H9 (cell line): ENCODE results near the gene PTGDR. TPM values are rescaled to one million over a fixed set of nuclear protein-coding genes. Genes with fewer than 3 reads are reported as not detected.

Source experiments
- DNase-seq: peaks from one replicate; pipeline ENCODE4 v3.0.0-alpha.2; 2017
- H2AFZ ChIP-seq: one replicate; pipeline ENCODE4 v1.6.1; 2013; ENCODE audit warnings: mild to moderate bottlenecking, low read length, control low read depth, moderate library complexity
- H2AK5ac ChIP-seq: 2 replicates; pipeline ENCODE4 v1.6.1; 2013; ENCODE audit warnings: low read length, control low read depth, mixed read lengths; ENCODE audit not compliant: insufficient read length
- H2BK120ac ChIP-seq: one replicate; pipeline ENCODE4 v1.6.1; 2013; ENCODE audit warnings: low read depth, mild to moderate bottlenecking, low read length, control low read depth, inconsistent platforms; ENCODE audit not compliant: poor library complexity, severe bottlenecking
- H2BK12ac ChIP-seq: 2 replicates; pipeline ENCODE4 v1.6.1; 2013; ENCODE audit warnings: low read length, control low read depth, mixed read lengths, low read depth; ENCODE audit not compliant: insufficient read length
- H2BK15ac ChIP-seq: 2 replicates; pipeline ENCODE4 v1.6.1; 2013; ENCODE audit warnings: low read depth, low read length, control low read depth
- H2BK20ac ChIP-seq: one replicate; pipeline ENCODE4 v1.6.1; 2013; ENCODE audit warnings: low read depth, mild to moderate bottlenecking, low read length, control low read depth, inconsistent platforms; ENCODE audit not compliant: poor library complexity, severe bottlenecking
- H2BK5ac ChIP-seq: 2 replicates; pipeline ENCODE4 v1.6.1; 2013; ENCODE audit warnings: low read length, control low read depth, mixed read lengths; ENCODE audit not compliant: insufficient read length
- H3K14ac ChIP-seq: 2 replicates; pipeline ENCODE4 v1.6.1; 2013; ENCODE audit warnings: low read length, control low read depth; ENCODE audit not compliant: insufficient read depth
- H3K18ac ChIP-seq: 2 replicates; pipeline ENCODE4 v1.6.1; 2013; ENCODE audit warnings: low read depth, mild to moderate bottlenecking, mixed read lengths, low read length, control low read depth; ENCODE audit not compliant: insufficient read length
- H3K23ac ChIP-seq: 2 replicates; pipeline ENCODE4 v1.6.1; 2013; ENCODE audit warnings: low read length, control low read depth, mixed read lengths, low read depth; ENCODE audit not compliant: insufficient read length
- H3K23me2 ChIP-seq: 2 replicates; pipeline ENCODE4 v1.6.1; 2013; ENCODE audit warnings: low read depth, mild to moderate bottlenecking, mixed read lengths, low read length, control low read depth; ENCODE audit not compliant: insufficient read length, poor library complexity, severe bottlenecking
- H3K27ac ChIP-seq: 2 replicates; pipeline ENCODE4 v1.5.1; 2013; ENCODE audit warnings: low read length, control low read depth, mixed read lengths, low read depth; ENCODE audit not compliant: insufficient read length
- H3K27me3 ChIP-seq: 2 replicates; pipeline ENCODE4 v1.6.1; 2013; ENCODE audit warnings: low read length, control low read depth, inconsistent platforms; ENCODE audit not compliant: insufficient read depth
- H3K4ac ChIP-seq: 2 replicates; pipeline ENCODE4 v1.6.1; 2013; ENCODE audit warnings: low read depth, mild to moderate bottlenecking, control low read depth, inconsistent platforms, low read length, moderate library complexity
- H3K4me1 ChIP-seq: 2 replicates; pipeline ENCODE4 v1.6.1; 2013; ENCODE audit warnings: low read length, control low read depth, inconsistent platforms; ENCODE audit not compliant: insufficient read depth
- H3K4me2 ChIP-seq: 2 replicates; pipeline ENCODE4 v1.6.1; 2013; ENCODE audit warnings: low read length, control low read depth, mixed read lengths; ENCODE audit not compliant: insufficient read length, insufficient read depth
- H3K56ac ChIP-seq: 2 replicates; pipeline ENCODE4 v1.6.1; 2013; ENCODE audit warnings: low read depth, mild to moderate bottlenecking, mixed read lengths, low read length, control low read depth; ENCODE audit not compliant: insufficient read length
- H3K79me1 ChIP-seq: 2 replicates; pipeline ENCODE4 v1.6.1; 2013; ENCODE audit warnings: low read depth, mild to moderate bottlenecking, moderate library complexity, low read length, control low read depth, inconsistent platforms; ENCODE audit not compliant: insufficient read depth, poor library complexity, severe bottlenecking
- H3K79me2 ChIP-seq: 2 replicates; pipeline ENCODE4 v1.6.1; 2013; ENCODE audit warnings: low read length, control low read depth, inconsistent platforms; ENCODE audit not compliant: insufficient read depth
- H3K9ac ChIP-seq: 2 replicates; pipeline ENCODE4 v1.6.1; 2013; ENCODE audit warnings: low read length, control low read depth, mixed read lengths; ENCODE audit not compliant: insufficient read length; ENCODE audit errors: extremely low read depth
- H3K9me3 ChIP-seq: one replicate; pipeline ENCODE4 v1.6.1; 2013; ENCODE audit warnings: low read depth, low read length, inconsistent platforms; ENCODE audit not compliant: control insufficient read depth
- H3T11ph ChIP-seq: one replicate; pipeline ENCODE4 v1.6.1; 2013; ENCODE audit warnings: mild to moderate bottlenecking, low read length, control low read depth, inconsistent platforms
- H4K20me1 ChIP-seq: one replicate; pipeline ENCODE4 v1.6.1; 2013; ENCODE audit not compliant: control insufficient read depth, insufficient read length, insufficient read depth
- H4K5ac ChIP-seq: 2 replicates; pipeline ENCODE4 v1.6.1; 2013; ENCODE audit warnings: low read depth, mild to moderate bottlenecking, mixed read lengths, low read length, control low read depth; ENCODE audit not compliant: insufficient read length
- H4K8ac ChIP-seq: replicated peaks from 2 replicates; pipeline ENCODE4 v1.6.1; 2013; ENCODE audit warnings: low read length, control low read depth, mixed read lengths, low read depth; ENCODE audit not compliant: insufficient read length
- H4K91ac ChIP-seq: 2 replicates; pipeline ENCODE4 v1.6.1; 2013; ENCODE audit warnings: low read depth, mild to moderate bottlenecking, moderate library complexity, mixed read lengths, low read length, control low read depth; ENCODE audit not compliant: insufficient read length
- H3K27ac Mint-ChIP-seq, 3 experiments: 2 replicates in 2 of 3; 3 replicates in 1 of 3; pipeline ENCODE4 v1.8.0; 2020 to 2021; ENCODE audit warnings: mixed read lengths in 3 of 3, mild to moderate bottlenecking in 1 of 3, moderate library complexity in 1 of 3
- H3K27me3 Mint-ChIP-seq: 2 replicates; pipeline ENCODE4 v1.8.0; 2021; ENCODE audit warnings: low read depth, mild to moderate bottlenecking, moderate library complexity, mixed read lengths
- H3K36me3 Mint-ChIP-seq, 3 experiments: 2 replicates in 2 of 3; 3 replicates in 1 of 3; pipeline ENCODE4 v1.8.0; 2020 to 2021; ENCODE audit warnings: low read depth in 3 of 3, mixed read lengths in 3 of 3; ENCODE audit not compliant: insufficient read depth in 1 of 3
- H3K4me1 Mint-ChIP-seq, 2 experiments: 2 replicates each; pipeline ENCODE4 v1.8.0; 2020; ENCODE audit warnings: mixed read lengths in 2 of 2
- H3K4me3 Mint-ChIP-seq, 2 experiments: 2 replicates in 1 of 2; 3 replicates in 1 of 2; pipeline ENCODE4 v1.8.0; 2020 to 2021; ENCODE audit warnings: mild to moderate bottlenecking in 2 of 2, mixed read lengths in 2 of 2, moderate library complexity in 1 of 2
- H3K9me3 Mint-ChIP-seq, 2 experiments: 2 replicates in 1 of 2; 3 replicates in 1 of 2; pipeline ENCODE4 v1.8.0; 2020; ENCODE audit warnings: mild to moderate bottlenecking in 2 of 2, mixed read lengths in 2 of 2, moderate library complexity in 1 of 2
- WGBS: extraction: QIAGEN DNeasy Blood & Tissue Kit; methylation state at CpG from one replicate; pipeline ENCODE4 v1.1.7; 2013; ENCODE audit warnings: missing lambda C conversion rate, low lambda C conversion rate, mixed read lengths; ENCODE audit not compliant: insufficient read length; ENCODE audit errors: extremely low coverage; 5-methylcytosine and 5-hydroxymethylcytosine counted together
- total RNA-seq: library from RNA; stranded (reverse); gene quantifications from 2 replicates; pipeline ENCODE4 v1.2.1, GENCODE V29; 2021
- TF ChIP-seq, protein P1 (sequence below): fragments of 200-600 bp; sonication (generic); conservative IDR thresholded peaks from 3 replicates; pipeline ENCODE4 v1.8.0; 2021; ENCODE audit warnings: antibody characterized with exemption, mild to moderate bottlenecking

The PTGDR gene
- total RNA-seq, 1 experiment from 2014 or later = not detected

GRCh38 chr14:52318826-52319645, 51.5 kb downstream of the PTGDR start:
- no peak overlapping the region for H3K9ac ChIP-seq
- DNase-seq = no peak

More at GRCh38 chr14:52318826-52319645, 51.5 kb downstream of the PTGDR start:
- no peak overlapping the region for H4K8ac ChIP-seq
- H4K5ac ChIP-seq = no peak overlapping the region
- Mint-ChIP-seq H3K4me3 (no peak overlapping the region), H3K36me3 (peaks cover 12 to 22% (median 22%) of the 10 kb centered on the region in 3 experiments), H3K27me3 (peaks cover 50% of the 10 kb centered on the region), H3K27ac (no peak overlapping the region), H3K4me1 (peaks cover 9 to 14% of the 10 kb centered on the region in 2 experiments), H3K9me3 (peaks cover 26 to 33% of the 10 kb centered on the region in 2 experiments)
- H3K9me3 ChIP-seq = no peaks in the 10 kb centered on the region
- no peak overlapping the region for H3T11ph ChIP-seq
- no peak overlapping the region for H3K23ac ChIP-seq
- no peaks in the 10 kb centered on the region for H3K4me1 ChIP-seq
- no peak overlapping the region for H2AK5ac ChIP-seq
- no peak overlapping the region for H2BK12ac ChIP-seq
- H3K4me2 ChIP-seq = no peak overlapping the region
- no peak overlapping the region for H3K56ac ChIP-seq
- H3K18ac ChIP-seq = no peak overlapping the region
- no peaks in the 10 kb centered on the region for H3K79me2 ChIP-seq
- H4K91ac ChIP-seq = no peak overlapping the region
- H3K23me2 ChIP-seq = peaks cover 12% of the 10 kb centered on the region
- no peak overlapping the region for H2BK15ac ChIP-seq
- TF ChIP-seq, protein P1, sequence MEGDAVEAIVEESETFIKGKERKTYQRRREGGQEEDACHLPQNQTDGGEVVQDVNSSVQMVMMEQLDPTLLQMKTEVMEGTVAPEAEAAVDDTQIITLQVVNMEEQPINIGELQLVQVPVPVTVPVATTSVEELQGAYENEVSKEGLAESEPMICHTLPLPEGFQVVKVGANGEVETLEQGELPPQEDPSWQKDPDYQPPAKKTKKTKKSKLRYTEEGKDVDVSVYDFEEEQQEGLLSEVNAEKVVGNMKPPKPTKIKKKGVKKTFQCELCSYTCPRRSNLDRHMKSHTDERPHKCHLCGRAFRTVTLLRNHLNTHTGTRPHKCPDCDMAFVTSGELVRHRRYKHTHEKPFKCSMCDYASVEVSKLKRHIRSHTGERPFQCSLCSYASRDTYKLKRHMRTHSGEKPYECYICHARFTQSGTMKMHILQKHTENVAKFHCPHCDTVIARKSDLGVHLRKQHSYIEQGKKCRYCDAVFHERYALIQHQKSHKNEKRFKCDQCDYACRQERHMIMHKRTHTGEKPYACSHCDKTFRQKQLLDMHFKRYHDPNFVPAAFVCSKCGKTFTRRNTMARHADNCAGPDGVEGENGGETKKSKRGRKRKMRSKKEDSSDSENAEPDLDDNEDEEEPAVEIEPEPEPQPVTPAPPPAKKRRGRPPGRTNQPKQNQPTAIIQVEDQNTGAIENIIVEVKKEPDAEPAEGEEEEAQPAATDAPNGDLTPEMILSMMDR = no peak
- H2AFZ ChIP-seq = no peak overlapping the region
- H2BK120ac ChIP-seq = no peak overlapping the region
- no peak overlapping the region for H3K14ac ChIP-seq
- H4K20me1 ChIP-seq = no peaks in the 10 kb centered on the region
- H2BK20ac ChIP-seq = no peak overlapping the region
- WGBS = no CpG with 5 or more reads among the region's 5 CpGs
- H3K4ac ChIP-seq = no peak overlapping the region
- H3K27me3 ChIP-seq = peaks cover 26% of the 10 kb centered on the region; the same call in 1 of the 2 replicates
- H3K27ac ChIP-seq = no peak overlapping the region
- H3K79me1 ChIP-seq = no peaks in the 10 kb centered on the region
- H2BK5ac ChIP-seq = no peak overlapping the region
